ENCODE measurements around the gene GPX3. TPM values are rescaled to one million over a fixed set of nuclear protein-coding genes. Genes with fewer than 3 reads are reported as not detected.

GPX3 gene
- total RNA-seq, 1 experiment from 2014 or later = 20.4 TPM

- no peak overlapping the region for H2AFZ ChIP-seq (ENCODE audit: low read length)
Measured at GRCh38 chr5:151019331-151019730, 1.1 kb upstream of the GPX3 start.

More at GRCh38 chr5:151019331-151019730, 1.1 kb upstream of the GPX3 start:
- no peak for TF ChIP-seq CTCF (conservative IDR thresholded peaks at IDR 0.05)
- no peak overlapping the region for H3K18ac ChIP-seq (ENCODE audit: insufficient read length, low read depth, low read length)
- Mint-ChIP-seq H3K4me3 (0 out of 5 replicates have a peak overlapping the region, but pooled peaks of 1 of the 2 experiments have one; percentile 31), H3K9me3 (no peaks in the 10 kb centered on the region), H3K27ac (no peak overlapping the region), H3K4me1 (peaks cover 5 to 7% of the 10 kb centered on the region in 2 experiments; a peak in 3 of 4 replicates), H3K36me3 (ENCODE audit: insufficient read depth in 1 of 3, low read depth in 3 of 3) (no peaks in the 10 kb centered on the region), H3K27me3 (ENCODE audit: low read depth) (peaks cover 59% of the 10 kb centered on the region)
- no peaks in the 10 kb centered on the region for H3K9me3 ChIP-seq (ENCODE audit: control insufficient read depth, low read depth, low read length)
- no peak overlapping the region for H3K4me2 ChIP-seq (ENCODE audit: insufficient read depth, insufficient read length, low read length)
- no peak overlapping the region for H2BK20ac ChIP-seq (ENCODE audit: low read depth, low read length, poor library complexity, severe bottlenecking)
- no peak overlapping the region for H3K14ac ChIP-seq (ENCODE audit: insufficient read depth, low read length)
- no peak overlapping the region for H3K23ac ChIP-seq (ENCODE audit: insufficient read length, low read depth, low read length)
- H4K20me1 ChIP-seq (ENCODE audit: control insufficient read depth, insufficient read depth, insufficient read length) = no peaks in the 10 kb centered on the region
- no peaks in the 10 kb centered on the region for H3K4me1 ChIP-seq (ENCODE audit: insufficient read depth, low read length)
- H3K9ac ChIP-seq (ENCODE audit: extremely low read depth, insufficient read length, low read length) = no peak overlapping the region
- H2BK120ac ChIP-seq (ENCODE audit: low read depth, low read length, poor library complexity, severe bottlenecking) = no peak overlapping the region
- H3K27ac ChIP-seq (ENCODE audit: insufficient read length, low read depth, low read length) = no peak overlapping the region
- H2BK12ac ChIP-seq (ENCODE audit: insufficient read length, low read depth, low read length) = no peak overlapping the region
- H4K8ac ChIP-seq (replicated peaks; ENCODE audit: insufficient read length, low read depth, low read length) = no peak overlapping the region
- no peak overlapping the region for H4K91ac ChIP-seq (ENCODE audit: insufficient read length, low read depth, low read length)
- no peaks in the 10 kb centered on the region; the same call in 1 of the 2 replicates for H3K27me3 ChIP-seq (ENCODE audit: insufficient read depth, low read length)
- no peak overlapping the region for H3T11ph ChIP-seq (ENCODE audit: low read length)
- no peak for DNase-seq
- no peak overlapping the region for H3K56ac ChIP-seq (ENCODE audit: insufficient read length, low read depth, low read length)
- H4K5ac ChIP-seq (ENCODE audit: insufficient read length, low read depth, low read length) = no peak overlapping the region
- H3K79me2 ChIP-seq (ENCODE audit: insufficient read depth, low read length) = no peaks in the 10 kb centered on the region
- no peak overlapping the region for H2AK5ac ChIP-seq (ENCODE audit: insufficient read length, low read length)
- H3K79me1 ChIP-seq (ENCODE audit: insufficient read depth, low read depth, low read length, poor library complexity, severe bottlenecking) = no peaks in the 10 kb centered on the region
- no peak overlapping the region for H2BK5ac ChIP-seq (ENCODE audit: insufficient read length, low read length)
- H3K4ac ChIP-seq (ENCODE audit: low read depth, low read length) = no peak overlapping the region
- WGBS (ENCODE audit: extremely low coverage, insufficient read length, low lambda C conversion rate) = no CpG with 5 or more reads among the region's 2 CpGs
- H3K23me2 ChIP-seq (ENCODE audit: insufficient read length, low read depth, low read length, poor library complexity, severe bottlenecking) = no peaks in the 10 kb centered on the region
- H2BK15ac ChIP-seq (ENCODE audit: low read depth, low read length) = no peak overlapping the region

Measured in H9 (cell line).